Endothelial cell (in vitro differentiated cells): Measurements from ENCODE around the gene CYP17A1. TPM values are rescaled to one million over a fixed set of nuclear protein-coding genes. Genes with fewer than 3 reads are reported as not detected.

Source experiments
- DNase-seq: peaks from one replicate; pipeline ENCODE4 v3.0.0; 2021; ENCODE audit warnings: low spot score
- H3K27ac Mint-ChIP-seq: one replicate; pipeline ENCODE4 v1.8.0; 2021; ENCODE audit warnings: mixed read lengths, inconsistent platforms; ENCODE audit not compliant: unreplicated experiment
- H3K27me3 Mint-ChIP-seq: one replicate; pipeline ENCODE4 v1.8.0; 2021; ENCODE audit warnings: mild to moderate bottlenecking, moderate library complexity, mixed read lengths, inconsistent platforms; ENCODE audit not compliant: unreplicated experiment
- H3K36me3 Mint-ChIP-seq: one replicate; pipeline ENCODE4 v1.8.0; 2021; ENCODE audit warnings: mild to moderate bottlenecking, low read depth, mixed read lengths, inconsistent platforms; ENCODE audit not compliant: unreplicated experiment
- H3K4me1 Mint-ChIP-seq: one replicate; pipeline ENCODE4 v1.8.0; 2021; ENCODE audit warnings: mild to moderate bottlenecking, mixed read lengths, inconsistent platforms; ENCODE audit not compliant: unreplicated experiment
- H3K4me3 Mint-ChIP-seq: one replicate; pipeline ENCODE4 v1.8.0; 2021; ENCODE audit warnings: mild to moderate bottlenecking, mixed read lengths, inconsistent platforms; ENCODE audit not compliant: unreplicated experiment
- H3K9me3 Mint-ChIP-seq: one replicate; pipeline ENCODE4 v1.8.0; 2021; ENCODE audit warnings: mixed read lengths, inconsistent platforms; ENCODE audit not compliant: unreplicated experiment
- total RNA-seq: library from RNA; stranded (reverse); fragmentation: NEBNext Ultra II Directional; extraction: Animal tissue kit (Norgen Biotek cat#: 25700); gene quantifications from one replicate; pipeline ENCODE4 v1.2.1, GENCODE V29; 2021; ENCODE audit not compliant: unreplicated experiment
- TF ChIP-seq, protein P1 (sequence below): fragments of 200-600 bp; sonication (generic); IDR thresholded peaks from one replicate; pipeline ENCODE4 v1.5.0; 2021; ENCODE audit warnings: antibody characterized with exemption; ENCODE audit not compliant: unreplicated experiment

Gene CYP17A1
- total RNA-seq, 1 donor from 2014 or later: not detected

DNA sequence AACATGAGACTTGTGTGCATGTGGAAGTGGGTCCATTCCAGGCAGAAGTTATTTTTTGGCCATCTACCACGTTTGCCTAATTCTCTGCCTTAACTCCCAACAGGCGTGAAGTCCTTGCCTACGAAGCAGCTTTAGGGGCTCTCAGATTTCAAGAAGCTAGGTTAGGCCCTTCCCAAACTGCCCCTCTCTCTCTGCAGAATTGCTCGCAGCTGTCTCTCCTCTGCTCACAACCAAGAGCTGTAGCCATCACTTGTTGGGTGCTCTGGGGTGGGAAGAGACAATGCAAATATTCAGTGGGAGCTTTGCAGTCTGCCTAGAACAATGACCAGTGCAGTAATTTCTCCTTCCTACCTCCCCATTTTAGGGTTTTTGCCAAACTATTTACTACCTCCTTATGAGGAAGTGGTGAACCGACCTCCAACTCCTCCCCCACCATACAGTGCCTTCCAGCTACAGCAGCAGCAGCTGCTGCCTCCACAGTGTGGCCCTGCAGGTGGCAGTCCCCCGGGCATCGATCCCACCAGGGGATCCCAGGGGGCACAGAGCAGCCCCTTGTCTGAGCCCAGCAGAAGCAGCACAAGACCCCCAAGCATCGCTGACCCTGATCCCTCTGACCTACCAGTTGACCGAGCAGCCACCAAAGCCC lies 24.9 kb downstream of the CYP17A1 start:
- TF ChIP-seq, protein P1, sequence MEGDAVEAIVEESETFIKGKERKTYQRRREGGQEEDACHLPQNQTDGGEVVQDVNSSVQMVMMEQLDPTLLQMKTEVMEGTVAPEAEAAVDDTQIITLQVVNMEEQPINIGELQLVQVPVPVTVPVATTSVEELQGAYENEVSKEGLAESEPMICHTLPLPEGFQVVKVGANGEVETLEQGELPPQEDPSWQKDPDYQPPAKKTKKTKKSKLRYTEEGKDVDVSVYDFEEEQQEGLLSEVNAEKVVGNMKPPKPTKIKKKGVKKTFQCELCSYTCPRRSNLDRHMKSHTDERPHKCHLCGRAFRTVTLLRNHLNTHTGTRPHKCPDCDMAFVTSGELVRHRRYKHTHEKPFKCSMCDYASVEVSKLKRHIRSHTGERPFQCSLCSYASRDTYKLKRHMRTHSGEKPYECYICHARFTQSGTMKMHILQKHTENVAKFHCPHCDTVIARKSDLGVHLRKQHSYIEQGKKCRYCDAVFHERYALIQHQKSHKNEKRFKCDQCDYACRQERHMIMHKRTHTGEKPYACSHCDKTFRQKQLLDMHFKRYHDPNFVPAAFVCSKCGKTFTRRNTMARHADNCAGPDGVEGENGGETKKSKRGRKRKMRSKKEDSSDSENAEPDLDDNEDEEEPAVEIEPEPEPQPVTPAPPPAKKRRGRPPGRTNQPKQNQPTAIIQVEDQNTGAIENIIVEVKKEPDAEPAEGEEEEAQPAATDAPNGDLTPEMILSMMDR: no peak
- H3K4me1 Mint-ChIP-seq: peaks cover 14% of the 10 kb centered on the region
- peak overlapping the region; percentile 31 for H3K4me3 Mint-ChIP-seq
- peaks cover 1% of the 10 kb centered on the region for H3K27me3 Mint-ChIP-seq
- no peak overlapping the region for H3K27ac Mint-ChIP-seq
- H3K9me3 Mint-ChIP-seq: no peaks in the 10 kb centered on the region
- peaks cover 28% of the 10 kb centered on the region for H3K36me3 Mint-ChIP-seq
- no peak for DNase-seq

DNA sequence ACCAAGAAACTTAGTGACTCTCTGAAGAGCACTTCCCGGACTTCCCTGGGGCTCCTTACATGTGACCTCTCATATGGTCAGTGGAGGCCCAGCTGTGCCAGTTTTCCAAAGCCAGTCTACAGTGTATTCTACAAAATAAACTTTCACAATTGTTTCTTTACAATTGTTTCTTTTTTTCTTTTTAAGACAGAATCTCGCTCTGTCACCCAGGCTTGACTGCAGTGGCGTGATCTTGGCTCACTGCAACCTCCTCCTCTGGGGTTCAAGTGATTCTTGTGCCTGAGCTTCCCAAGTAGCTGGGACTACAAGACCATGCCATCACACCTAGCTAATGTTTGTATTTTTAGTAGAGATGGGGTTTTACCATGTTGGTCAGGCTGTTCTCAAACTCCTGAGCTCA lies 25.9 kb downstream of the CYP17A1 start:
- TF ChIP-seq, protein P1: no peak
- Mint-ChIP-seq H3K27ac (no peak overlapping the region), H3K4me1 (peaks cover 14% of the 10 kb centered on the region), H3K4me3 (no peak overlapping the region), H3K27me3 (no peaks in the 10 kb centered on the region), H3K36me3 (peaks cover 28% of the 10 kb centered on the region), H3K9me3 (no peaks in the 10 kb centered on the region)
- no peak for DNase-seq

DNA sequence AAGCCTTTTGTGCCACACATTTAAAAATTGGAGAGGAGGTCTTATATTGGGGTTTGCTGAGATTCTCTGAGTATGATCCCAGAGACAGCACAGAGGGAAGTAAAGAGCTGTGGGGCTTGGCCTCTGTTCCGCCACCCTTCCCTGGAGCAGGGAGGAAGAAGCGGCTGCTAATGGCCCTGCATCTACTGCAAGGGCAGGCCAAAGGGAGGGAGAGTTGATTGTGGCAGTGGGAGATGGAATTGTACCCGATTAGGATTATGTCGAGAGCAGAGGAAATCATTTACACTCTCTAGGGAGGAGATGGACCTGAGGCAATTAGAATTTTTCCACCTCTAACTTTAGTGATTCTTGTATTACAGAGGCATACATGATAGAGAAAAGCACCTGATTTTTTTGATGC lies 28.8 kb downstream of the CYP17A1 start:
- Mint-ChIP-seq H3K27ac (no peak overlapping the region), H3K4me1 (peaks cover 10% of the 10 kb centered on the region), H3K36me3 (peaks cover 29% of the 10 kb centered on the region), H3K4me3 (no peak overlapping the region), H3K9me3 (no peaks in the 10 kb centered on the region), H3K27me3 (no peaks in the 10 kb centered on the region)
- DNase-seq: no peak
- TF ChIP-seq, protein P1: no peak

DNA sequence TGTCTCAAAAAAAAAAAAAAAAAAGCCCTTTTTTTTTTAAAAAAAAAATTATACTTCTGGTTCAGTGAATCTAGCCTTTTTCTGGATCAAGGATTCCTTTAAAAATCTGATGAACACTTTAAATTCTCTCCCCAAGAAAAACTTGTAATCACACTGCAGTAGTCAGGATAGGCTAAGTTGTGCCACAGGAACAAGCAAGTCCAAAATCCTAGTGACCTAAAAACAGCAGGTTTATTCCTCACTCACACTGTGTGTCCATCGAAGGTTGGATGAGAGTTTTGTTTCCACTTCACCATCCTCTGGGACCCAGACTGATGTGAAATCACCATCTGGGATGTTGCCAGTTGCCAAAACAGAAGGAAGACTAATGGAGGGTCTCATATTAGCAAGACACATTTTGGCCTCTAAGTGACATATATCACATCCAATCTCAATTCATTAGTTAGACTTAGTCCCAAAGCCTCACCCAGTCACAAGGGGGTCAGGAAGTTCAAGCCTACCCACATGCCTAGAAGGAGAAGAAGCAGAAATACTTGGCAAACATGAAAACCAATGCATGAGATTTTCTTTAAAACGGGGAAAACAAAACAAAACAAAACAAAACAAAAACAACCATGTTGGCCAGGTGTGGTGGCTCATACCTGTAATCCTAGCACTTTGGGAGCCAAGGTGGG lies 32.7 kb downstream of the CYP17A1 start:
- no peaks in the 10 kb centered on the region for H3K9me3 Mint-ChIP-seq
- H3K27me3 Mint-ChIP-seq: peaks cover 1% of the 10 kb centered on the region
- peaks cover 24% of the 10 kb centered on the region for H3K36me3 Mint-ChIP-seq
- H3K27ac Mint-ChIP-seq: no peak overlapping the region
- no peak for DNase-seq
- no peak overlapping the region for H3K4me3 Mint-ChIP-seq
- H3K4me1 Mint-ChIP-seq: peaks cover 43% of the 10 kb centered on the region
- TF ChIP-seq, protein P1: no peak

DNA sequence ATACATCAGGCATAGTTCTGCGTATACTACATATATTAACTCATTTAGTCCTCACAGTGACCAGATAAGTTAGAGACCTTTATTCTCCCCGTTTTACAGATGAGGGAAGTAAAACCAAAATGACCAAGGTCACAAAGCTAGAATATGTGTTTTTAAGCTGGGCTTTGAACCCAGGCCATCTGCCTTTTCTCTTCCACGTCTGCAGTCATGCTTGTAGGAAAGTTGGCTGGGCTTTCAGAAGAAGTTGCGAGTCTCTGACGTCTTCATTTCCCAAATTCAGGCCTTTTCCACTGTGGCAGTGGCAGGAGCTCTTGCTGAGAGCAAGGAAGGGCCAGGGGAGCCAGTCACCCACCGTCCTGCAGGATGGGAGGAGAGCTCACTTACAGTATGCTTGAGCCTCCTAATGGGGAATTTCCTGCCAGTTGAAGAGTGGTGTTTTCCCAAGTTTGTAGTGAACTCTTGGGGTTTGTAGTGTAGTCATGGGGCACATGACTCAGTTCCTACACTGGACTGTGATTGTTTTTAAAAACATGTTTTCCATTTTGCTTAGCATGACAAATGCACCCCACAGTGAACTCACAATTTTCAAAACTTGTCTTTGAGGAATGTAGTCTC lies 34.2 kb downstream of the CYP17A1 start:
- H3K4me1 Mint-ChIP-seq: peaks cover 41% of the 10 kb centered on the region

More for the DNA sequence above, 34.2 kb downstream of the CYP17A1 start:
- Mint-ChIP-seq H3K27ac (peak overlapping the region; percentile 16), H3K4me3 (peak overlapping the region; percentile 12), H3K9me3 (no peaks in the 10 kb centered on the region), H3K27me3 (peaks cover 1% of the 10 kb centered on the region), H3K36me3 (peaks cover 21% of the 10 kb centered on the region)
- TF ChIP-seq, protein P1: no peak
- DNase-seq: no peak
